Activated CD4-positive, alpha-beta T cell treated with anti-CD3 and anti-CD28 coated beads for 24 hours (primary cell): ENCODE results near the gene AOPEP.

Experiments
- DNase-seq, 2 donors: peaks; one replicate each; pipeline ENCODE4 v3.0.0-alpha.2; 2020; ENCODE audit warnings: low read depth in 2 of 2

Gene AOPEP

GRCh38 chr9:95098391-95098921, 372.0 kb downstream of the AOPEP start:
- DNase-seq: no peak

- no peak for DNase-seq
Measured at GRCh38 chr9:95099321-95100070, 373.0 kb downstream of the AOPEP start.

GRCh38 chr9:95100071-95100627, 373.6 kb downstream of the AOPEP start:
- no peak for DNase-seq

GRCh38 chr9:95101326-95101725, 374.8 kb downstream of the AOPEP start:
- DNase-seq: no peak

- DNase-seq: no peak
Measured at GRCh38 chr9:95102001-95102433, 375.5 kb downstream of the AOPEP start.

GRCh38 chr9:95102572-95102971, 376.1 kb downstream of the AOPEP start:
- DNase-seq: no peak

GRCh38 chr9:95103281-95103771, 376.8 kb downstream of the AOPEP start:
- DNase-seq: no peak

- DNase-seq: no peak
Measured at GRCh38 chr9:95103871-95104580, 377.5 kb downstream of the AOPEP start.

GRCh38 chr9:95104581-95104960, 378.1 kb downstream of the AOPEP start:
- no peak for DNase-seq

GRCh38 chr9:95104980-95105379, 378.5 kb downstream of the AOPEP start:
- DNase-seq: no peak

- DNase-seq: no peak
Measured at GRCh38 chr9:95105519-95106287, 379.2 kb downstream of the AOPEP start.

GRCh38 chr9:95107001-95107749, 380.7 kb downstream of the AOPEP start:
- DNase-seq: no peak

GRCh38 chr9:95107976-95108375, 381.5 kb downstream of the AOPEP start:
- no peak for DNase-seq

- DNase-seq: no peak
Measured at GRCh38 chr9:95108777-95109176, 382.3 kb downstream of the AOPEP start.

GRCh38 chr9:95109456-95109855, 383.0 kb downstream of the AOPEP start:
- DNase-seq: no peak

- DNase-seq: no peak
Measured at GRCh38 chr9:95110921-95111525, 384.5 kb downstream of the AOPEP start.

GRCh38 chr9:95111716-95112115, 385.2 kb downstream of the AOPEP start:
- DNase-seq: no peak

GRCh38 chr9:95112436-95113280, 386.2 kb downstream of the AOPEP start:
- DNase-seq: no peak

GRCh38 chr9:95115104-95115503, 388.6 kb downstream of the AOPEP start:
- DNase-seq: no peak
